Smooth muscle cell (in vitro differentiated cells): ENCODE results near the gene NEURL1B. TPM values are rescaled to one million over a fixed set of nuclear protein-coding genes. Genes with fewer than 3 reads are reported as not detected.
A peak's percentile ranks its signal among the peaks of the same experiment; 100 is the strongest.

Experiments used
- DNase-seq: peaks from one replicate; lab custom pipeline; 2025; ENCODE audit not compliant: unreplicated experiment; lab: John Stamatoyannopoulos, UW
- H2AFZ ChIP-seq: fragments of 200-600 bp; sonication (generic); 2 replicates; pipeline ENCODE4 v1.6.0; 2016; ENCODE audit warnings: antibody characterized with exemption, low read depth, mild to moderate bottlenecking
- H3F3A ChIP-seq: fragments of 200-600 bp; sonication (generic); 2 replicates; pipeline ENCODE4 v1.6.0; 2017; ENCODE audit warnings: antibody characterized with exemption, low read depth
- H3K27ac ChIP-seq: fragments of 200-600 bp; sonication (generic); 2 replicates; pipeline ENCODE4 v1.5.1; 2016; ENCODE audit warnings: low read depth, mild to moderate bottlenecking
- H3K27me3 ChIP-seq: fragments of 200-600 bp; sonication (generic); 2 replicates; pipeline ENCODE4 v1.6.1; 2016; ENCODE audit warnings: low read depth, mild to moderate bottlenecking
- H3K36me3 ChIP-seq: fragments of 200-600 bp; sonication (generic); 2 replicates; pipeline ENCODE4 v1.5.1; 2016; ENCODE audit warnings: low read depth
- H3K4me1 ChIP-seq: fragments of 200-600 bp; sonication (generic); 2 replicates; pipeline ENCODE4 v1.5.1; 2016; ENCODE audit warnings: low read depth
- H3K4me2 ChIP-seq: fragments of 200-600 bp; sonication (generic); 2 replicates; pipeline ENCODE4 v1.6.0; 2016; ENCODE audit warnings: mild to moderate bottlenecking
- H3K4me3 ChIP-seq: fragments of 200-600 bp; sonication (generic); 2 replicates; pipeline ENCODE4 v1.5.1; 2016; ENCODE audit warnings: mild to moderate bottlenecking
- H3K79me2 ChIP-seq: fragments of 200-600 bp; sonication (generic); 2 replicates; pipeline ENCODE4 v1.6.0; 2016; ENCODE audit warnings: low read depth, mild to moderate bottlenecking
- H3K9ac ChIP-seq: fragments of 200-600 bp; sonication (generic); 2 replicates; pipeline ENCODE4 v1.6.0; 2016; ENCODE audit warnings: low read depth
- H3K9me3 ChIP-seq: fragments of 200-600 bp; sonication (generic); replicated peaks from 2 replicates; pipeline ENCODE4 v1.5.1; 2016; ENCODE audit warnings: low read depth
- H4K20me1 ChIP-seq: fragments of 200-600 bp; sonication (generic); 2 replicates; pipeline ENCODE4 v1.6.0; 2016; ENCODE audit warnings: low read depth
- CTCF ChIP-seq: fragments of 200-600 bp; sonication (generic); IDR thresholded peaks from 2 replicates; pipeline ENCODE4 v1.5.1; 2017; ENCODE audit warnings: borderline replicate concordance, mild to moderate bottlenecking, antibody characterized with exemption; ENCODE audit not compliant: insufficient read depth, poor library complexity, severe bottlenecking
- WGBS: methylation state at CpG from one replicate; pipeline ENCODE4 v1.1.7; 2016; ENCODE audit warnings: low lambda C conversion rate; 5-methylcytosine and 5-hydroxymethylcytosine counted together
- polyA plus RNA-seq: library from polyadenylated mRNA; unstranded; fragments of >200 nt; fragmentation: Nextera tagmentation; extraction: Ambion mirVana; gene quantifications from 2 replicates; pipeline ENCODE4 v1.2.1, GENCODE V29; 2016
- total RNA-seq: library from RNA; depleted of rRNA; stranded (reverse); fragments of >200 nt; gene quantifications from 2 replicates; pipeline ENCODE4 v1.2.3, GENCODE V29; 2014

The NEURL1B gene, protein sequence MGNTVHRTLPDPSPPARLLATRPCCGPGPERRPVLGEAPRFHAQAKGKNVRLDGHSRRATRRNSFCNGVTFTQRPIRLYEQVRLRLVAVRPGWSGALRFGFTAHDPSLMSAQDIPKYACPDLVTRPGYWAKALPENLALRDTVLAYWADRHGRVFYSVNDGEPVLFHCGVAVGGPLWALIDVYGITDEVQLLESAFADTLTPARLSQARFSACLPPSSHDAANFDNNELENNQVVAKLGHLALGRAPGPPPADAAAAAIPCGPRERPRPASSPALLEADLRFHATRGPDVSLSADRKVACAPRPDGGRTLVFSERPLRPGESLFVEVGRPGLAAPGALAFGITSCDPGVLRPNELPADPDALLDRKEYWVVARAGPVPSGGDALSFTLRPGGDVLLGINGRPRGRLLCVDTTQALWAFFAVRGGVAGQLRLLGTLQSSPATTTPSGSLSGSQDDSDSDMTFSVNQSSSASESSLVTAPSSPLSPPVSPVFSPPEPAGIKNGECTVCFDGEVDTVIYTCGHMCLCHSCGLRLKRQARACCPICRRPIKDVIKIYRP
- total RNA-seq (10.0 and 17.7 TPM in 2 replicates), polyA plus RNA-seq (3.1 and 3.7 TPM in 2 replicates)

DNA sequence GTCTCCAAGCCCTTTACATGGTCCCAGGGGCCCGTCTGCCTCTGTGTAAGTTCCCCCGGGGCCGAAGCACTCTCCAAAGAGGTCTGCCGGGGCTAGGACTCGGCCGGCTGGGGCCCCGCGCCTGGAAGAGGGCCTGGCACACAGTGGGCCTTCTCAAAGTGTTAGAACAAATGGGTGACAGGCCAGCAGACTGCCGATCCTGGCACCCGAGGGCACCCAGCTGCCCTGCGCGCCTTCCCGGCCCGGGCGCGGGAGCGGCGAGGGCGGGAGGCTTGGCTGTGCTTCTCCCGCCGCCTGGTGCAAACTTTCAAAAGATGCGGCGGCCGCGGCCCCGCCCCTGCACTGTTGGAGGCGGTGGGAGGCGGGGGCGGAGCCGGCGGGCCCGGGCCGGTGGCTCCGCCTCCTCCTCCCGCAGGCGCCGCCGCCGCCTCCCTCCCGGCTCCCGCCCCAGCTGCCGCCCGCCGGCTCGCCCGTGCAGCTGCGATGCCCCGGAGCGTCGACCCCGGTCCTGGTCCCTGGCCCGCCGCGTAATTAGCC lies at the start of gene NEURL1B:
Gene NEURL1B (plus strand): TSS at position 442 of the 537 bp plus-strand sequence. CDS start 144 bp downstream, outside the sequence.
- 2% methylated on average over 15 of the region's 54 CpGs for WGBS
- TF ChIP-seq CTCF, result no peak
- peak within 1 kb of the TSS; percentile 60 for H3K9ac ChIP-seq

DNA sequence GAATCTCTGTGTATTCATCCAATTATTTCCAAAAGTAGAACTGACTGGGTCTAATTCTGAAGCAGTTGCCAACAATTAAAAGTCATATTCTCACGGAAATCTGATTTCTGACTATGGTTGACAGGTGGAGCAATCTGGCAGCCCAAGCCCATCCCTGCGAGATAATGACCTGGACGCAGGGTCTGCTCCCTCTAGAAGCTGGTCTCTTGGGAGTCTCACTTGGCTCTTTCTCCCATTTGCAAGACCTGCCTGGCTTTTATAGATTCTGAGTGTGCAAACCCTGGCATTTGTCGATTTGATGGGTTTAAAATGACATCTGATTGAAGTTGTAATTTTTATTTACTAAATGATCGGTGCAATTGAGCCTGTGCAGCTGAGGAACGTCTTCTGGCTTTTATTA lies 49.4 kb upstream of the NEURL1B start:
- no peak for DNase-seq
- H3K36me3 ChIP-seq, result no peaks in the 10 kb centered on the region
- H3K4me1 ChIP-seq, result no peaks in the 10 kb centered on the region
- no peaks in the 10 kb centered on the region for H4K20me1 ChIP-seq
- no peak overlapping the region for H3K27ac ChIP-seq
- H3K4me3 ChIP-seq, result no peak overlapping the region
- H3K27me3 ChIP-seq, result no peaks in the 10 kb centered on the region
- H3K4me2 ChIP-seq, result no peak overlapping the region
- H3F3A ChIP-seq, result no peaks in the 10 kb centered on the region
- H2AFZ ChIP-seq, result no peak overlapping the region
- no peak for TF ChIP-seq CTCF
- no peak overlapping the region for H3K9ac ChIP-seq
- 82% methylated on average over 6 of the region's 6 CpGs for WGBS
- no peaks in the 10 kb centered on the region for H3K9me3 ChIP-seq
- no peaks in the 10 kb centered on the region for H3K79me2 ChIP-seq

More for the DNA sequence above, at the start of gene NEURL1B:
- DNase-seq, result peak; percentile 23
- H2AFZ ChIP-seq, result peak within 1 kb of the TSS; percentile 97
- no peaks in the 10 kb centered on the region for H3K27me3 ChIP-seq
- no peaks in the 10 kb centered on the region for H3K9me3 ChIP-seq
- peaks cover 14% of the 10 kb centered on the region for H3F3A ChIP-seq
- peaks cover 34% of the 10 kb centered on the region for H3K79me2 ChIP-seq
- peak within 1 kb of the TSS; percentile 76 for H3K4me3 ChIP-seq
- peak within 1 kb of the TSS; percentile 44 for H3K27ac ChIP-seq
- H3K36me3 ChIP-seq, result no peaks in the 10 kb centered on the region
- peak within 1 kb of the TSS; percentile 94 for H3K4me2 ChIP-seq
- peaks cover 20% of the 10 kb centered on the region for H4K20me1 ChIP-seq
- H3K4me1 ChIP-seq, result peaks cover 15% of the 10 kb centered on the region

GRCh38 chr5:172592881-172593280 lies 48.2 kb upstream of the NEURL1B start:
- Histone ChIP-seq H3K9me3 (no peaks in the 10 kb centered on the region), H3K79me2 (no peaks in the 10 kb centered on the region)

More at GRCh38 chr5:172592881-172593280, 48.2 kb upstream of the NEURL1B start:
- Histone ChIP-seq H4K20me1 (no peaks in the 10 kb centered on the region), H3K36me3 (no peaks in the 10 kb centered on the region), H2AFZ (no peak overlapping the region), H3K27me3 (no peaks in the 10 kb centered on the region), H3K4me3 (no peak overlapping the region), H3F3A (no peaks in the 10 kb centered on the region), H3K4me2 (no peak overlapping the region), H3K9ac (no peak overlapping the region), H3K4me1 (no peaks in the 10 kb centered on the region), H3K27ac (no peak overlapping the region)
- TF ChIP-seq CTCF, result no peak
- DNase-seq, result no peak
- 82% methylated on average over 5 of the region's 5 CpGs for WGBS
